H1 (cell line): Measurements from ENCODE around the gene KLHDC10.

Source experiments
- BACH1 ChIP-seq: IDR thresholded peaks from 2 replicates; pipeline ENCODE4 v1.6.1; 2012; ENCODE audit warnings: low read length, improper control_type of control experiment
- CHD1 ChIP-seq: IDR thresholded peaks from 2 replicates; pipeline ENCODE4 v1.6.1; 2012; ENCODE audit warnings: low read depth, low read length, improper control_type of control experiment
- CHD2 ChIP-seq: IDR thresholded peaks from 2 replicates; pipeline ENCODE4 v1.6.1; 2012; ENCODE audit warnings: low read length, improper control_type of control experiment
- EZH2 ChIP-seq: fragments of 200-600 bp; sonication (generic); IDR thresholded peaks from 2 replicates; pipeline ENCODE4 v1.7.1; 2012; ENCODE audit warnings: low read depth, mild to moderate bottlenecking, moderate library complexity, low read length, inconsistent platforms; ENCODE audit not compliant: severe bottlenecking
- NRF1 ChIP-seq: IDR thresholded peaks from 2 replicates; pipeline ENCODE4 v1.6.1; 2011; ENCODE audit warnings: mild to moderate bottlenecking, low read depth, low read length, improper control_type of control experiment
- POLR2A ChIP-seq, 2 experiments: IDR thresholded peaks; 1 replicate in 1 of 2; 2 replicates in 1 of 2; pipeline ENCODE4 v1.6.1; 2011; ENCODE audit warnings: low read depth in 2 of 2, low read length in 2 of 2, mild to moderate bottlenecking in 2 of 2; ENCODE audit errors: control extremely low read depth in 1 of 2
- POLR2AphosphoS5 ChIP-seq: IDR thresholded peaks from 2 replicates; pipeline ENCODE4 v1.6.1; 2011; ENCODE audit warnings: low read depth, low read length
- TEAD4 ChIP-seq: IDR thresholded peaks from 2 replicates; pipeline ENCODE4 v1.6.1; 2012; ENCODE audit warnings: low read depth, low read length, inconsistent platforms, mixed read lengths
- YY1 ChIP-seq: IDR thresholded peaks from 2 replicates; pipeline ENCODE4 v1.6.1; 2011; ENCODE audit warnings: low read depth, mild to moderate bottlenecking, low read length
- ZNF274 ChIP-seq: IDR thresholded peaks from 2 replicates; pipeline ENCODE4 v1.7.0; 2012; ENCODE audit warnings: low read length, borderline replicate concordance; ENCODE audit errors: extremely low read depth
- TF ChIP-seq, protein P1 (sequence below), 3 experiments: IDR thresholded peaks; 1 replicate in 2 of 3; 2 replicates in 1 of 3; pipeline versions ENCODE4 v1.5.1 to v1.6.1; 2011; ENCODE audit warnings: low read length in 3 of 3, mild to moderate bottlenecking in 3 of 3, inconsistent platforms in 2 of 3, low read depth in 1 of 3, moderate library complexity in 1 of 3; ENCODE audit not compliant: insufficient read depth in 1 of 3; ENCODE audit errors: control extremely low read depth in 1 of 3

DNA sequence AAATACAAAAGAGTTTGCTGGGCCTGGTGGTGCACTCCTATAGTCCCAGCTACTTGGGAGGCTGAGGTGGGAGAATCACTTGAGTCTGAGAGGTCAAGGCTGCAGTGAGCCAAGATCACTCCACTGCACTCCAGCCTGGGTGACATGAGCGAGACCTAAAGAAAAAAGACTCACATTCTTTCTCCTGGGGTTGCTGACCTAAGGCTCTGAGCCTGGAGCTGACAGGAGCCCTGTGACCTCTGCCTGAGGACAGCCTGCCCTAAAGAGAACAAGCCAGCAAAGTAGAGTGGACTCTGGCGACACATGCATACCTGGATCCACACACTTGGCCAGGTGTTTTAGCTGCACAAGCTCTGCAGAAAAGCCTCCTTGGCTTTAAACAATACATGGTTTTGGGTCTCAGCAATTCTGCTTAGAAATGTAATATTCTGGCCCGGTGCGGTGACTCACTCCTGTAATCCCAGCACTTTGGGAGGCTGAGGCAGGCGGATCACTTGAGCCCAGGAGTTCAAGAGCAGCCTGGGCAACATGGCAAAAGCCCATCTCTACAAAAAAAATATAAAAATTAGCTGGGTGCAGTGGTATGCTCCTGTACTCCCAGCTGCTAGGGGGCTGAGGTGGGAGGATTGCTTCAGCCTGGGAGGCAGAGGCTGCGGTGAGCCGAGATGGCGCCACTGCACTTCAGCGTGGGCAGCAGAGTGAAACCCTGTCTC, 76.5 kb downstream of the KLHDC10 start:
- TF ChIP-seq POLR2A (IDR thresholded peaks at IDR 0.05; ENCODE audit: control extremely low read depth in 1 of 2, low read depth in 2 of 2, low read length in 2 of 2): no peak
- no peak for TF ChIP-seq BACH1
- no peak for TF ChIP-seq TEAD4
- no peak for TF ChIP-seq CHD2
- TF ChIP-seq CHD1: no peak
- TF ChIP-seq NRF1: no peak
- TF ChIP-seq, protein P1, sequence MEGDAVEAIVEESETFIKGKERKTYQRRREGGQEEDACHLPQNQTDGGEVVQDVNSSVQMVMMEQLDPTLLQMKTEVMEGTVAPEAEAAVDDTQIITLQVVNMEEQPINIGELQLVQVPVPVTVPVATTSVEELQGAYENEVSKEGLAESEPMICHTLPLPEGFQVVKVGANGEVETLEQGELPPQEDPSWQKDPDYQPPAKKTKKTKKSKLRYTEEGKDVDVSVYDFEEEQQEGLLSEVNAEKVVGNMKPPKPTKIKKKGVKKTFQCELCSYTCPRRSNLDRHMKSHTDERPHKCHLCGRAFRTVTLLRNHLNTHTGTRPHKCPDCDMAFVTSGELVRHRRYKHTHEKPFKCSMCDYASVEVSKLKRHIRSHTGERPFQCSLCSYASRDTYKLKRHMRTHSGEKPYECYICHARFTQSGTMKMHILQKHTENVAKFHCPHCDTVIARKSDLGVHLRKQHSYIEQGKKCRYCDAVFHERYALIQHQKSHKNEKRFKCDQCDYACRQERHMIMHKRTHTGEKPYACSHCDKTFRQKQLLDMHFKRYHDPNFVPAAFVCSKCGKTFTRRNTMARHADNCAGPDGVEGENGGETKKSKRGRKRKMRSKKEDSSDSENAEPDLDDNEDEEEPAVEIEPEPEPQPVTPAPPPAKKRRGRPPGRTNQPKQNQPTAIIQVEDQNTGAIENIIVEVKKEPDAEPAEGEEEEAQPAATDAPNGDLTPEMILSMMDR (IDR thresholded peaks at IDR 0.05; ENCODE audit: control extremely low read depth in 1 of 3, insufficient read depth in 1 of 3, low read depth in 1 of 3, low read length in 3 of 3): no peak
- no peak for TF ChIP-seq ZNF274
- no peak for TF ChIP-seq EZH2
- TF ChIP-seq POLR2AphosphoS5: no peak
- TF ChIP-seq YY1: no peak
